COR-L47 (cell line): ENCODE measurements around the gene ZBED4.

ENCODE experiments used
- DNase-seq: peaks from one replicate; lab custom pipeline; 2025; lab: John Stamatoyannopoulos, UW

Gene ZBED4

GRCh38 chr22:49936973-49937757 lies 83.5 kb downstream of the ZBED4 start:
- DNase-seq: no peak

DNA sequence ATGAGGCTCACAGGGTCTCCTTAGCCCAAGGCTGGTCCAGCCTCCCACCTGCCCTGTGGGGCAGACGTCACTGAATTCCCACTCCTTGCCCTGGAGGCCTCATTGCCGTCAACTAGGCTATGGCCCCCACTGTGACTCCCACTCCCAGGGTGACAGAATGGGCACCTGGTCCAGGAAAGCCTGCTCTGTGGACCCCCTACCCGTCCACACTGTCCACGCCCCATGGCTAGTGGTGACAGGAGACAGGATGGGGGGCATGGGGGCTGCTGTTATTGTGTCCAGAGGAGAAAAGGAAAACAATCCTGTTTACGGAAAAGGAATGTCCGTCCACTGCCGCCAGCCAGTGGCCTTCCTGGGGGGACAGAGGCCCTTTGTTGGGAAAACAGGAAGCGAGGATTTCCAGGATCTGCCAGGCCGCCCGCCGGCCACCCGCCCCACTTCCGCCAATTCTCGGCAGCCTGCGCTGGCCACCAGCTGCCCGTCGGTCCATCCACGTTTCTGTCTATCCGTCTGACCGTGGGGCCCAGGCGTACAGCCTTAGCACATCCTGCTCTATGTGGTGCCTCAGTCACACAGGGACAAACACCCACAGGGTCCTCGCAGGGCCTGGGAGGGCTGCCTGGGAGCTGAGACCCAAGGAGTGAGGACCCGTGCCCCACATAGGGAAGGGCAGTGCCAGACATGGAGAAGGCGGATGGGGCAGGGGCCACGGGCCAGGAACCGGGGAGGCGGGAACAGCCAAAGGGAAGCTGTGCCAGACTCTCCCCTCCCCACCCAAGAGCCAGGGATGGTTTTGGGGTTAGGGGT lies 84.3 kb downstream of the ZBED4 start:
- no peak for DNase-seq

DNA sequence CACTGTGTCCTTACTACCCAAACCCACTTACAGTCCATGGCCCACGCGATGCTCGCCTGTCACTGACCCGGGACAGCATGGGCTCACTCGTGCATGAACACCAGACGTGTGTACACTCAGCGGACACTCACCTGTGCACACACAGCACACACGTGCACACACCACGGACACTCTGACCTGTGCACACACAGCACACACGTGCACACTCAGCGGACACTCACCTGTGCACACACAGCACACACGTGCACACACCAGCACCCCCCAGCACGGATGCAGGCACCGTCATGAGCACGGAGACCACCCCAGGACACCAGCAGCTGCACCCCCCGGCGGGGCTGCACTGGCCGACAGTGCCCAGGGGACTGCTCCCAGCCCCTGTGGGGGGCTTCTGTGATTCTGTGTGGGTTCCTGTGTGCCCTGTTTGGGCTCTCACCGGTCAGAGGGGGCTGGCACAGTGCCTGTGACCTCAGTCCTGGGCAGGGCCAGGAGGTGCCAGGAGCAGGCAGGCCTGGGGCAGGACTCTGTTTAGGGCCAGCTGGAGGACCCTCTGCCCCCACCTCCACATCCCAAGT lies 85.0 kb downstream of the ZBED4 start:
- no peak for DNase-seq
